Peyer's patch (tissue), 4 donors: ENCODE results near the gene MAP7D1.

Experiments used
- CTCF ChIP-seq, 6 experiments: fragments of 450-650 bp in 4 of 6; fragments of 200-600 bp in 2 of 6; sonication (generic) in 1 of 6; IDR thresholded peaks; one replicate each; pipeline ENCODE4 v1.5.1; 2017 to 2019; ENCODE audit warnings: antibody characterized with exemption in 6 of 6, mild to moderate bottlenecking in 3 of 6, moderate library complexity in 1 of 6
- POLR2A ChIP-seq, 2 donors: fragments of 450-650 bp; IDR thresholded peaks; one replicate each; pipeline ENCODE4 v1.5.1; 2017; ENCODE audit warnings: antibody characterized with exemption in 2 of 2, mild to moderate bottlenecking in 2 of 2, moderate library complexity in 2 of 2

- no peak for TF ChIP-seq CTCF (IDR thresholded peaks at IDR 0.05)
- TF ChIP-seq POLR2A (IDR thresholded peaks at IDR 0.05), result no peak
These were observed 4.5 kb downstream of the MAP7D1 start for GRCh38 chr1:36160388-36160948.
